HepG2 (cell line): ENCODE data around the gene SAMD4B.

ENCODE experiments used
- ELK4 ChIP-seq: sonication (generic); formaldehyde crosslinking; IDR thresholded peaks from 2 replicates; pipeline ENCODE4 v1.9.0; 2021; ENCODE audit warnings: missing genetic modification reagents, borderline replicate concordance
- TF ChIP-seq, protein P1 (sequence below): sonication (generic); formaldehyde crosslinking; IDR thresholded peaks from 2 replicates; pipeline ENCODE4 v1.4.0; 2020; ENCODE audit warnings: missing genetic modification reagents

DNA sequence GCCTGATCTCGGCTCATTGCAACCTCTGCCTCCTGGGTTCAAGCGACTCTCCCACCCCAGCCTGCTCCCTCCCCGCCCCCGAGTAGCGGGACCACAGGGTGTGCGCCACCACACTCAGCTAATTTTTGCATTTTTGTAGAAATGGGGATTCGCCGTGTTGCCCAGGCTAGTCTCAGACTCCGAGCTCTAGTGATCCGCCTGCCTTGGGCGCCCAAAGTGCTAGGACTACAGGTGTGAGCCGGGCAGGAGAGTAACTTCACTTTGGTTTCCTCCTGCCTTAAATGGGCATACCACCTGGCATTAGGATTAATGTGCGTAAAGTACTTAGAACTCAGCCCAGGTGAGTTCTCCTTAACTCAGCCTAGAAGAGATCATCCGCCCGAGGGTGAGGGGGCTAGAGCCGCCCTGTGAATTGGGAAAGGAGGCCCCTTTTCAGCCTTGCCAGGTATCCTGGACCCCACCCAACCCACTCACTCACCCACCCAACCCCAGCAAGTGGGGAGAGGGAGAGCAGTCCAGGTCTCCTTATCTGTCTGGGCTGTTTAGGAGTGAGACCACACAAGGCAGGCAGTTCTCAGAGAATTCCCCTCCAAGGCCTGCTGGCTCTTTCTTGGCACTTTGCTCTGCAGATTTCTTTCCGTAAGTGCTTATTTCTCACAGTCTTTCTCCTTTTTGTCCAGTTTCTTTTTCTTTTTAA lies 63.2 kb downstream of the SAMD4B start:
- TF ChIP-seq, protein P1, sequence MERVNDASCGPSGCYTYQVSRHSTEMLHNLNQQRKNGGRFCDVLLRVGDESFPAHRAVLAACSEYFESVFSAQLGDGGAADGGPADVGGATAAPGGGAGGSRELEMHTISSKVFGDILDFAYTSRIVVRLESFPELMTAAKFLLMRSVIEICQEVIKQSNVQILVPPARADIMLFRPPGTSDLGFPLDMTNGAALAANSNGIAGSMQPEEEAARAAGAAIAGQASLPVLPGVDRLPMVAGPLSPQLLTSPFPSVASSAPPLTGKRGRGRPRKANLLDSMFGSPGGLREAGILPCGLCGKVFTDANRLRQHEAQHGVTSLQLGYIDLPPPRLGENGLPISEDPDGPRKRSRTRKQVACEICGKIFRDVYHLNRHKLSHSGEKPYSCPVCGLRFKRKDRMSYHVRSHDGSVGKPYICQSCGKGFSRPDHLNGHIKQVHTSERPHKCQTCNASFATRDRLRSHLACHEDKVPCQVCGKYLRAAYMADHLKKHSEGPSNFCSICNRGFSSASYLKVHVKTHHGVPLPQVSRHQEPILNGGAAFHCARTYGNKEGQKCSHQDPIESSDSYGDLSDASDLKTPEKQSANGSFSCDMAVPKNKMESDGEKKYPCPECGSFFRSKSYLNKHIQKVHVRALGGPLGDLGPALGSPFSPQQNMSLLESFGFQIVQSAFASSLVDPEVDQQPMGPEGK (CRISPR knock-in tag): no peak
- no peak for TF ChIP-seq ELK4 (CRISPR knock-in tag)
